H9 (cell line): Measurements from ENCODE around the gene MAPK8IP3. TPM values are rescaled to one million over a fixed set of nuclear protein-coding genes. Genes with fewer than 3 reads are reported as not detected.

Experiments used
- DNase-seq: peaks from one replicate; pipeline ENCODE4 v3.0.0-alpha.2; 2017
- H2AFZ ChIP-seq: one replicate; pipeline ENCODE4 v1.6.1; 2013; ENCODE audit warnings: mild to moderate bottlenecking, low read length, control low read depth, moderate library complexity
- H2AK5ac ChIP-seq: 2 replicates; pipeline ENCODE4 v1.6.1; 2013; ENCODE audit warnings: low read length, control low read depth, mixed read lengths; ENCODE audit not compliant: insufficient read length
- H2BK120ac ChIP-seq: one replicate; pipeline ENCODE4 v1.6.1; 2013; ENCODE audit warnings: low read depth, mild to moderate bottlenecking, low read length, control low read depth, inconsistent platforms; ENCODE audit not compliant: poor library complexity, severe bottlenecking
- H2BK12ac ChIP-seq: 2 replicates; pipeline ENCODE4 v1.6.1; 2013; ENCODE audit warnings: low read length, control low read depth, mixed read lengths, low read depth; ENCODE audit not compliant: insufficient read length
- H2BK15ac ChIP-seq: 2 replicates; pipeline ENCODE4 v1.6.1; 2013; ENCODE audit warnings: low read depth, low read length, control low read depth
- H2BK20ac ChIP-seq: one replicate; pipeline ENCODE4 v1.6.1; 2013; ENCODE audit warnings: low read depth, mild to moderate bottlenecking, low read length, control low read depth, inconsistent platforms; ENCODE audit not compliant: poor library complexity, severe bottlenecking
- H2BK5ac ChIP-seq: 2 replicates; pipeline ENCODE4 v1.6.1; 2013; ENCODE audit warnings: low read length, control low read depth, mixed read lengths; ENCODE audit not compliant: insufficient read length
- H3K14ac ChIP-seq: 2 replicates; pipeline ENCODE4 v1.6.1; 2013; ENCODE audit warnings: low read length, control low read depth; ENCODE audit not compliant: insufficient read depth
- H3K18ac ChIP-seq: 2 replicates; pipeline ENCODE4 v1.6.1; 2013; ENCODE audit warnings: low read depth, mild to moderate bottlenecking, mixed read lengths, low read length, control low read depth; ENCODE audit not compliant: insufficient read length
- H3K23ac ChIP-seq: 2 replicates; pipeline ENCODE4 v1.6.1; 2013; ENCODE audit warnings: low read length, control low read depth, mixed read lengths, low read depth; ENCODE audit not compliant: insufficient read length
- H3K23me2 ChIP-seq: 2 replicates; pipeline ENCODE4 v1.6.1; 2013; ENCODE audit warnings: low read depth, mild to moderate bottlenecking, mixed read lengths, low read length, control low read depth; ENCODE audit not compliant: insufficient read length, poor library complexity, severe bottlenecking
- H3K27ac ChIP-seq: 2 replicates; pipeline ENCODE4 v1.5.1; 2013; ENCODE audit warnings: low read length, control low read depth, mixed read lengths, low read depth; ENCODE audit not compliant: insufficient read length
- H3K27me3 ChIP-seq: 2 replicates; pipeline ENCODE4 v1.6.1; 2013; ENCODE audit warnings: low read length, control low read depth, inconsistent platforms; ENCODE audit not compliant: insufficient read depth
- H3K4ac ChIP-seq: 2 replicates; pipeline ENCODE4 v1.6.1; 2013; ENCODE audit warnings: low read depth, mild to moderate bottlenecking, control low read depth, inconsistent platforms, low read length, moderate library complexity
- H3K4me1 ChIP-seq: 2 replicates; pipeline ENCODE4 v1.6.1; 2013; ENCODE audit warnings: low read length, control low read depth, inconsistent platforms; ENCODE audit not compliant: insufficient read depth
- H3K4me2 ChIP-seq: 2 replicates; pipeline ENCODE4 v1.6.1; 2013; ENCODE audit warnings: low read length, control low read depth, mixed read lengths; ENCODE audit not compliant: insufficient read length, insufficient read depth
- H3K56ac ChIP-seq: 2 replicates; pipeline ENCODE4 v1.6.1; 2013; ENCODE audit warnings: low read depth, mild to moderate bottlenecking, mixed read lengths, low read length, control low read depth; ENCODE audit not compliant: insufficient read length
- H3K79me1 ChIP-seq: 2 replicates; pipeline ENCODE4 v1.6.1; 2013; ENCODE audit warnings: low read depth, mild to moderate bottlenecking, moderate library complexity, low read length, control low read depth, inconsistent platforms; ENCODE audit not compliant: insufficient read depth, poor library complexity, severe bottlenecking
- H3K79me2 ChIP-seq: 2 replicates; pipeline ENCODE4 v1.6.1; 2013; ENCODE audit warnings: low read length, control low read depth, inconsistent platforms; ENCODE audit not compliant: insufficient read depth
- H3K9ac ChIP-seq: 2 replicates; pipeline ENCODE4 v1.6.1; 2013; ENCODE audit warnings: low read length, control low read depth, mixed read lengths; ENCODE audit not compliant: insufficient read length; ENCODE audit errors: extremely low read depth
- H3K9me3 ChIP-seq: one replicate; pipeline ENCODE4 v1.6.1; 2013; ENCODE audit warnings: low read depth, low read length, inconsistent platforms; ENCODE audit not compliant: control insufficient read depth
- H3T11ph ChIP-seq: one replicate; pipeline ENCODE4 v1.6.1; 2013; ENCODE audit warnings: mild to moderate bottlenecking, low read length, control low read depth, inconsistent platforms
- H4K20me1 ChIP-seq: one replicate; pipeline ENCODE4 v1.6.1; 2013; ENCODE audit not compliant: control insufficient read depth, insufficient read length, insufficient read depth
- H4K5ac ChIP-seq: 2 replicates; pipeline ENCODE4 v1.6.1; 2013; ENCODE audit warnings: low read depth, mild to moderate bottlenecking, mixed read lengths, low read length, control low read depth; ENCODE audit not compliant: insufficient read length
- H4K8ac ChIP-seq: replicated peaks from 2 replicates; pipeline ENCODE4 v1.6.1; 2013; ENCODE audit warnings: low read length, control low read depth, mixed read lengths, low read depth; ENCODE audit not compliant: insufficient read length
- H4K91ac ChIP-seq: 2 replicates; pipeline ENCODE4 v1.6.1; 2013; ENCODE audit warnings: low read depth, mild to moderate bottlenecking, moderate library complexity, mixed read lengths, low read length, control low read depth; ENCODE audit not compliant: insufficient read length
- H3K27ac Mint-ChIP-seq, 3 experiments: 2 replicates in 2 of 3; 3 replicates in 1 of 3; pipeline ENCODE4 v1.8.0; 2020 to 2021; ENCODE audit warnings: mixed read lengths in 3 of 3, mild to moderate bottlenecking in 1 of 3, moderate library complexity in 1 of 3
- H3K27me3 Mint-ChIP-seq: 2 replicates; pipeline ENCODE4 v1.8.0; 2021; ENCODE audit warnings: low read depth, mild to moderate bottlenecking, moderate library complexity, mixed read lengths
- H3K36me3 Mint-ChIP-seq, 3 experiments: 2 replicates in 2 of 3; 3 replicates in 1 of 3; pipeline ENCODE4 v1.8.0; 2020 to 2021; ENCODE audit warnings: low read depth in 3 of 3, mixed read lengths in 3 of 3; ENCODE audit not compliant: insufficient read depth in 1 of 3
- H3K4me1 Mint-ChIP-seq, 2 experiments: 2 replicates each; pipeline ENCODE4 v1.8.0; 2020; ENCODE audit warnings: mixed read lengths in 2 of 2
- H3K4me3 Mint-ChIP-seq, 2 experiments: 2 replicates in 1 of 2; 3 replicates in 1 of 2; pipeline ENCODE4 v1.8.0; 2020 to 2021; ENCODE audit warnings: mild to moderate bottlenecking in 2 of 2, mixed read lengths in 2 of 2, moderate library complexity in 1 of 2
- H3K9me3 Mint-ChIP-seq, 2 experiments: 2 replicates in 1 of 2; 3 replicates in 1 of 2; pipeline ENCODE4 v1.8.0; 2020; ENCODE audit warnings: mild to moderate bottlenecking in 2 of 2, mixed read lengths in 2 of 2, moderate library complexity in 1 of 2
- WGBS: extraction: QIAGEN DNeasy Blood & Tissue Kit; methylation state at CpG from one replicate; pipeline ENCODE4 v1.1.7; 2013; ENCODE audit warnings: missing lambda C conversion rate, low lambda C conversion rate, mixed read lengths; ENCODE audit not compliant: insufficient read length; ENCODE audit errors: extremely low coverage; 5-methylcytosine and 5-hydroxymethylcytosine counted together
- total RNA-seq: library from RNA; stranded (reverse); gene quantifications from 2 replicates; pipeline ENCODE4 v1.2.1, GENCODE V29; 2021
- TF ChIP-seq, protein P1 (sequence below): fragments of 200-600 bp; sonication (generic); conservative IDR thresholded peaks from 3 replicates; pipeline ENCODE4 v1.8.0; 2021; ENCODE audit warnings: antibody characterized with exemption, mild to moderate bottlenecking

MAPK8IP3 gene
- total RNA-seq, 1 experiment from 2014 or later = 51.3 TPM

DNA sequence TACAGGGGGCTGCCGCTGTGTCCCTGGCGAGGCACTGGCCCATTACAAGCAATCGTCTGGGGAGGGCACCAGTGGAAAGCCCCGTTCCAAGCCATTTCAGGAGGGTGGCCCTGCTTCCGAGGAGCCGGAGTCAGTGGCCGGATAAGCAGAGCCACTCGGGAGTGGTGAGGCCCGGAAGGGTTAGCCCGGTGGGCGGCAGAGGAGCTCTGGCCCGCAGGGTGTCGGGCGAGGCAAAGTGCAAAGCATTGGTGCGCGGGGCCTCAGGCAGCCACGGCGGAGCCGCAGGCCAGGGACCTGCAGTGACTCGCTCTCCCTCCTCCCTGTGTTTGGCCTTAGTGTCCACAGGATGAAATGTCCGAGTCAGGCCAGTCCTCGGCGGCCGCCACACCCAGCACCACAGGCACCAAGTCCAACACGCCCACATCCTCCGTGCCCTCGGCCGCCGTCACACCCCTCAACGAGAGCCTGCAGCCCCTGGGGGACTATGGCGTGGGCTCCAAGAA lies 40.7 kb downstream of the MAPK8IP3 start:
- Mint-ChIP-seq H3K36me3 (peaks cover 3 to 23% (median 23%) of the 10 kb centered on the region in 3 experiments), H3K4me3 (no peak overlapping the region), H3K27me3 (no peaks in the 10 kb centered on the region; the same call in 1 of the 2 replicates), H3K9me3 (no peaks in the 10 kb centered on the region), H3K4me1 (no peaks in the 10 kb centered on the region), H3K27ac (peak overlapping the region in 1 of 3 experiments; percentile 67; a peak in 2 of 7 replicates)
- no peak overlapping the region for H3K27ac ChIP-seq
- no peak overlapping the region for H2BK15ac ChIP-seq
- H3K23me2 ChIP-seq = no peaks in the 10 kb centered on the region
- no peak overlapping the region for H3T11ph ChIP-seq
- H2BK20ac ChIP-seq = no peak overlapping the region
- no peak overlapping the region for H3K23ac ChIP-seq
- H2AFZ ChIP-seq = no peak overlapping the region
- peaks cover 3% of the 10 kb centered on the region for H4K20me1 ChIP-seq
- TF ChIP-seq, protein P1, sequence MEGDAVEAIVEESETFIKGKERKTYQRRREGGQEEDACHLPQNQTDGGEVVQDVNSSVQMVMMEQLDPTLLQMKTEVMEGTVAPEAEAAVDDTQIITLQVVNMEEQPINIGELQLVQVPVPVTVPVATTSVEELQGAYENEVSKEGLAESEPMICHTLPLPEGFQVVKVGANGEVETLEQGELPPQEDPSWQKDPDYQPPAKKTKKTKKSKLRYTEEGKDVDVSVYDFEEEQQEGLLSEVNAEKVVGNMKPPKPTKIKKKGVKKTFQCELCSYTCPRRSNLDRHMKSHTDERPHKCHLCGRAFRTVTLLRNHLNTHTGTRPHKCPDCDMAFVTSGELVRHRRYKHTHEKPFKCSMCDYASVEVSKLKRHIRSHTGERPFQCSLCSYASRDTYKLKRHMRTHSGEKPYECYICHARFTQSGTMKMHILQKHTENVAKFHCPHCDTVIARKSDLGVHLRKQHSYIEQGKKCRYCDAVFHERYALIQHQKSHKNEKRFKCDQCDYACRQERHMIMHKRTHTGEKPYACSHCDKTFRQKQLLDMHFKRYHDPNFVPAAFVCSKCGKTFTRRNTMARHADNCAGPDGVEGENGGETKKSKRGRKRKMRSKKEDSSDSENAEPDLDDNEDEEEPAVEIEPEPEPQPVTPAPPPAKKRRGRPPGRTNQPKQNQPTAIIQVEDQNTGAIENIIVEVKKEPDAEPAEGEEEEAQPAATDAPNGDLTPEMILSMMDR = no peak
- H3K79me2 ChIP-seq = no peaks in the 10 kb centered on the region
- H3K27me3 ChIP-seq = no peaks in the 10 kb centered on the region
- H4K8ac ChIP-seq = no peak overlapping the region
- H3K79me1 ChIP-seq = no peaks in the 10 kb centered on the region
- H3K9ac ChIP-seq = no peak overlapping the region
- no peak overlapping the region for H3K4me2 ChIP-seq
- H2BK5ac ChIP-seq = no peak overlapping the region
- DNase-seq = no peak
- no peak overlapping the region for H3K18ac ChIP-seq
- H4K91ac ChIP-seq = no peak overlapping the region
- no peaks in the 10 kb centered on the region for H3K9me3 ChIP-seq
- no peak overlapping the region for H4K5ac ChIP-seq
- H3K4me1 ChIP-seq = no peaks in the 10 kb centered on the region
- no peak overlapping the region for H2BK12ac ChIP-seq
- no CpG with 5 or more reads among the region's 31 CpGs for WGBS
- no peak overlapping the region for H2BK120ac ChIP-seq
- H3K56ac ChIP-seq = no peak overlapping the region
- H2AK5ac ChIP-seq = no peak overlapping the region
- no peak overlapping the region for H3K14ac ChIP-seq
- H3K4ac ChIP-seq = no peak overlapping the region
